Tibial nerve (tissue), 4 donors: ENCODE data around the gene KATNB1. TPM values are rescaled to one million over a fixed set of nuclear protein-coding genes. Genes with fewer than 3 reads are reported as not detected.
A peak's percentile ranks its signal among the peaks of the same experiment; 100 is the strongest.
"Not testable (repeated sequence)": the region's sequence is repeated elsewhere in the genome, so short reads cannot be mapped to it uniquely, and the experiment has no call there.

Source experiments
- DNase-seq, 2 donors: peaks; one replicate each; pipeline ENCODE4 v3.0.0-alpha.2; 2019; ENCODE audit warnings: low spot score in 2 of 2
- H3K27ac ChIP-seq, 4 donors: fragments of 200-600 bp; sonication (generic) in 3 of 4; one replicate each; pipeline ENCODE4 v1.5.1; 2017 to 2019; ENCODE audit warnings: mild to moderate bottlenecking in 1 of 4
- H3K27me3 ChIP-seq, 2 donors: fragments of 200-600 bp; sonication (generic) in 1 of 2; one replicate each; pipeline versions ENCODE4 v1.5.1 to v1.6.0; 2017 to 2019
- H3K36me3 ChIP-seq, 3 donors: fragments of 200-600 bp; sonication (generic); one replicate each; pipeline ENCODE4 v1.5.1; 2018 to 2019
- H3K4me1 ChIP-seq, 4 donors: fragments of 200-600 bp; sonication (generic) in 3 of 4; one replicate each; pipeline ENCODE4 v1.5.1; 2017 to 2019
- H3K4me3 ChIP-seq, 4 donors: fragments of 200-600 bp; sonication (generic) in 3 of 4; one replicate each; pipeline ENCODE4 v1.5.1; 2017 to 2019; ENCODE audit warnings: mild to moderate bottlenecking in 1 of 4, moderate library complexity in 1 of 4
- H3K9me3 ChIP-seq, 4 donors: fragments of 200-600 bp; sonication (generic) in 3 of 4; one replicate each; pipeline ENCODE4 v1.5.1; 2017 to 2019
- CTCF ChIP-seq, 5 experiments: fragments of 200-600 bp in 3 of 5; fragments of 450-650 bp in 2 of 5; sonication (generic) in 3 of 5; IDR thresholded peaks; one replicate each; pipeline ENCODE4 v1.5.1; 2016 to 2019; ENCODE audit warnings: antibody characterized with exemption in 5 of 5, mild to moderate bottlenecking in 3 of 5, moderate library complexity in 2 of 5
- EP300 ChIP-seq, 2 donors: sonication (generic); formaldehyde crosslinking; IDR thresholded peaks; one replicate each; pipeline ENCODE4 v1.6.1; 2017; ENCODE audit warnings: antibody characterized with exemption in 2 of 2, mild to moderate bottlenecking in 1 of 2
- POLR2A ChIP-seq, 2 donors: fragments of 450-650 bp; IDR thresholded peaks; one replicate each; pipeline ENCODE4 v1.6.1; 2017; ENCODE audit warnings: antibody characterized with exemption in 2 of 2, mild to moderate bottlenecking in 2 of 2, moderate library complexity in 2 of 2
- WGBS, 2 donors: methylation state at CpG; one replicate each; pipeline ENCODE4 v1.1.5; 2018; 5-methylcytosine and 5-hydroxymethylcytosine counted together
- total RNA-seq, 4 donors: library from RNA; depleted of rRNA; stranded (reverse); fragments of >200 nt; gene quantifications; one replicate each; pipeline ENCODE4 v1.1.0, GENCODE V29; 2016

Gene KATNB1
- total RNA-seq, 4 donors from 2014 or later, result 21.0 to 36.8 (median 27.5) TPM

GRCh38 chr16:57773655-57774295, 38.2 kb downstream of the KATNB1 start:
- Histone ChIP-seq H3K36me3 (peaks cover 0 to 64% (median 0%) of the 10 kb centered on the region in 3 donors), H3K27ac (peak overlapping the region in 1 of 4 donors; percentile 11), H3K9me3 (no peaks in the 10 kb centered on the region), H3K4me3 (no peak overlapping the region), H3K4me1 (peaks cover 0 to 9% (median 0%) of the 10 kb centered on the region in 4 donors), H3K27me3 (no peaks in the 10 kb centered on the region)
- DNase-seq, result no peak
- TF ChIP-seq EP300 (IDR thresholded peaks at IDR 0.05), result no peak
- TF ChIP-seq CTCF (IDR thresholded peaks at IDR 0.05), result no peak
- no peak for TF ChIP-seq POLR2A (IDR thresholded peaks at IDR 0.05)
- WGBS, 2 donors, result 76 to 77% methylated on average over 11 of the region's 11 CpGs

- Histone ChIP-seq H3K4me1 (peaks cover 0 to 9% (median 0%) of the 10 kb centered on the region in 4 donors), H3K27me3 (no peaks in the 10 kb centered on the region), H3K27ac (peak overlapping the region in 1 of 4 donors; percentile 57), H3K4me3 (no peak overlapping the region), H3K9me3 (no peaks in the 10 kb centered on the region), H3K36me3 (peaks cover 0 to 63% (median 0%) of the 10 kb centered on the region in 3 donors)
- TF ChIP-seq CTCF (IDR thresholded peaks at IDR 0.05) (no peak), POLR2A (IDR thresholded peaks at IDR 0.05) (no peak), EP300 (IDR thresholded peaks at IDR 0.05) (no peak)
- 87 to 92% methylated on average over 12 of the region's 12 CpGs for WGBS, 2 donors
- no peak for DNase-seq
Measured at GRCh38 chr16:57774705-57775285, 39.2 kb downstream of the KATNB1 start.

- Histone ChIP-seq H3K4me3 (no peak overlapping the region), H3K4me1 (peaks cover 0 to 9% (median 0%) of the 10 kb centered on the region in 4 donors), H3K27me3 (no peaks in the 10 kb centered on the region), H3K27ac (peak overlapping the region in 1 of 4 donors; percentile 57), H3K9me3 (no peaks in the 10 kb centered on the region), H3K36me3 (peaks cover 0 to 57% (median 0%) of the 10 kb centered on the region in 3 donors)
- TF ChIP-seq EP300 (IDR thresholded peaks at IDR 0.05), result no peak
- peak; percentile 29 to 74 (median 44) for TF ChIP-seq CTCF (IDR thresholded peaks at IDR 0.05)
- whole genome bisulfite sequencing, 2 donors, result 60% methylated on average over 16 to 21 of the region's 23 CpGs
- peak in 1 of 2 donors; percentile 22 for DNase-seq
Measured at GRCh38 chr16:57775661-57776469, 40.3 kb downstream of the KATNB1 start.

- no peak for TF ChIP-seq EP300 (IDR thresholded peaks at IDR 0.05)
- TF ChIP-seq CTCF (IDR thresholded peaks at IDR 0.05), result no peak
- TF ChIP-seq POLR2A (IDR thresholded peaks at IDR 0.05), result no peak
- Histone ChIP-seq H3K9me3 (no peaks in the 10 kb centered on the region), H3K27me3 (no peaks in the 10 kb centered on the region), H3K36me3 (peaks cover 0 to 56% (median 0%) of the 10 kb centered on the region in 3 donors), H3K4me1 (peaks cover 0 to 9% (median 0%) of the 10 kb centered on the region in 4 donors), H3K4me3 (no peak overlapping the region), H3K27ac (no peak overlapping the region)
- 86 to 89% methylated on average over 5 of the region's 5 CpGs for WGBS, 2 donors
- no peak for DNase-seq
Measured at GRCh38 chr16:57778658-57779057, 43.1 kb downstream of the KATNB1 start.

GRCh38 chr16:57779836-57780235, 44.3 kb downstream of the KATNB1 start:
- H3K9me3 ChIP-seq, H3K27me3 ChIP-seq, H3K4me1 ChIP-seq, H3K4me3 ChIP-seq, H3K27ac ChIP-seq, DNase-seq: not testable (repeated sequence)
- 91 to 93% methylated on average over 5 of the region's 5 CpGs for WGBS, 2 donors
- peaks cover 0 to 66% (median 3%) of the 10 kb centered on the region in 3 donors for H3K36me3 ChIP-seq
